ENCODE results near the gene DGCR8.
A peak's percentile ranks its signal among the peaks of the same experiment; 100 is the strongest.

Gene DGCR8

DNA sequence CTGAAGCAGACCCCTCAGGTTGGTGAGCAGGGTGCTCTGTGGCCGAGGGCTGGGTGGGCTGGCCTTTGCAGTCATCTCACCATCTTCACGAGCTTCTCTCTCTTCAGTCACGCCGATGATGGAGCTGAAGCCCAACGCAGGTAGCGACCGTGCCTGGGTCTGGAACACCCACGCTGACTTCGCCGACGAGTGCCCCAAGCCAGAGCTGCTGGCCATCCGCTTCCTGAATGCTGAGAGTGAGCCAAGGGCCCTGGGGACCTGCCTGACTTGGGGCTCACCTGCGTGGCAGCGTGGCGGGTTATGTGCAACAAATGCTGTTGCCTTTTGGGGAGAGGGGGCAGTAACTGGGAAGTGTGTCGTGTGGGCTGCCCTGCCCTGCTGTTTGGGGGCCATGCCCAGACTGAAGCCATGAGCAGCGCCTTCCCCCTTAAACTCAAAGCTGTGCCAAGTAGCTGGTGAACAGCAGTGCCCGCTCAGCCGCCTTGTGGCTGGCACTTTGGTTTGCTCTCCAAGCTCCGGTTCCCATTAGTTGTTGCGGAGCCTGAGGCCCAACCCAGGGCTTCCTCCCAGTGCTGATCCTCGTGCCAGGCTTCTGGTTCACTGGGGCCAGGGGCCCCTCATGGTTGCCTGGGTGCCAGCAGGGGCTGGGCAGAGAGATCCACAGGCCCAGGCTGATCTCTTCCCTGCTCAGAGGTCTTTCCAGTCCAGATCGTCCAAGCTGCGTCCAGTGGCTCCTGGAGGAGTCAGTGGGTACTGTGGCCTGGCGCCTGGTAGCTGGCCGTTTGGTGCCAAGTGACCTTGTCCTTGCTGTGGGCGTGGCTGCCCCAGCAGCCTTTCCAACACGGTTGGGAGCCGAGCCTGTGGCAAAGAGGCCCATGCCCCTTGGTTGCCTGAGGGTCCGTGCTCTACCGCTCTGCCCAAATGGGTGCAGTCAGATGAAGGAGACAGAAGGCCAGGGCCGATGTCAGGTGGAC is 45.4 kb downstream of the DGCR8 start:
- no peak for DNase-seq (ENCODE audit: low read depth)

DNA sequence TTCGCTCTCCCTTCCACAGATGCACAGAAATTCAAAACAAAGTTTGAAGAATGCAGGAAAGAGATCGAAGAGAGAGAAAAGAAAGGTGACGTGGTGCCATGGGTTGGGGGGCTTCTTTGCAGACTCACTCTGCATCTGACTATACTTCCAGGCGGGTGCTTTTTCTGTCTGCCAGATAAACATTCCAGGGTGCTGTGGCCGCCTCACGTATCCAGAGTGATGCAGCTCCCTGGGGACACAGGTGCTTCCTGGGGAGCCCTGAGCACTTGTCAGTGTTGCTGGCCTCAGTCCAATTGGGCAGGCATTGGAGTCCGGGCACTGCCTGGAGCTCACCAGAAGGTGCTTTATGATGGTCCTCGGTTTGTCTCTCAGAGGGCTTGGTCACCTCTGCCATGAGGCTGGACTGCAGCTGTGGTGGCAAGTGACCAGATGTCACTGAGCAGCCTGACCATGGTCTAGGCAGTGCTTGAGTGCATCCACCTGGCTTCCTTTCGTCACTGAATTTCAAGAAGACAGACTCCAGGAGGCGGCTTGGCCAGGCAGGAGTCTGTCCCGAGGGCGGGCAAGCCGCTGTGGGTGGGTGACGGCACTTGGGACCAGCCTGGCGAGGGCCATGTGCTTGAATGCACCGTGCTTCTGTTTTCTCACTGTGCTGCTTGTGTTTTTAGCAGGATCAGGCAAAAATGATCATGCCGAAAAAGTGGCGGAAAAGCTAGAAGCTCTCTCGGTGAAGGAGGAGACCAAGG is 46.4 kb downstream of the DGCR8 start:
- no peak for DNase-seq (ENCODE audit: low read depth)

DNA sequence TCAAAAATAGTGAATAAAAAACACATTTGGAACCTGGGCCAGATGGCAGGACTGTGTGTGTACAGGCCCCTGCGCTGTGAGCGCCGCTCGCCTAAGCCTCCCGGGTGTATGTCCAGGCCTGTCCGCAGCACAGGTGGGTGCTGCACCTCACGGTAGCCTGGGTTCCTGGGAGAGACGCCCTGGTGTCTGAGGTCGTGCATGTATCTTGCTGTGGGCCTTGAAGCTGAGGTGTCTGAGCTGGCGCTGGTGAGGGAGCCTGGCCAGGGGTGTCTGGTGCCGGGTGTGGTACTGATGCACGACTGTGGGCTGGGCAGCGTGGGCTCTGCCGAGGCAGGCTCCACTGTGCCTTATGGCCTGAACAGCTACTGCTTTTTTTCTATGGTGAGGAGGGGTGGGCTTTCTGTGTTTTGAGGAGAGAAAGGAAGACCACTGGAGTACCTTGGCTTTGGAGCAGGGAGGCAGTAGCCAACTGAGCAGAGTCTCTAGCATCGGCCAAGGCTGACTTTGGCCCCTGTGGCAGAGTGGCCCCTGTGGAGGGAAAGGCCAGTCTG is 47.4 kb downstream of the DGCR8 start:
- DNase-seq (ENCODE audit: low read depth): no peak

DNA sequence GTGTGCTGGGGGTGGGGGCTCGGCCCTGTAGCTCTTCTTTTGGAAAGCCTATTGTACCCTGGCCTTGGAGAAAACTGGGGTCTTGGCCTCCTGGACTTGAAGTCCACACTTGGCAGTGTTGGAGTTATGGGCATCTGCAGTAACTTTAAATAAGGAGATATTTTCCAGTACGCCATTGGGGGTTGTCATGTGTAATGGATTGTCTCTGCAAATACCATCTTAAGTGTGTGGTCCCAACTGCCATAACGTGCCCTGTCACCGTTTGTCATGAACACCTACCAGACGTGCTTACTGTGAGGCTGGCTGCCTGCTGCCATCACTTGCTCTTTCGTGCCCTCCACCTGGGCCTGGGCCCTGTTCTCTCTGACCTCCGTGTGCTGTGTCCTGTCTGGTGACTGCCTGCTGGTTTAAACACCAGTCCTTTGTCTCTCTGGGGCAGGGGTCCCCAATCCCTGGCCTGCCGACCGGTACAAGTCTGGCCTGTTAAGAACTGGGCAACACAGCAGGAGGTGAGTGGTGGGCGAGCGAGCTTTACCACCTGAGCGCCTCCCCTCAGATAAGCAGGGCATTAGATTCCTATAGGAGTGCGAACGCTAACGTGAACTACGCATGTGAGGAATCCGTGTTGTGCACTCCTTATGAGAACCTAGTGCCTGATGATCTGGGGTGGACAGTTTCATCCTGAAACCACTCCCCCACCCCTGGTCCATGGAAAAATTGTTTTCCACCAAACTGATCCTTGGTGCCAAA is 48.0 kb downstream of the DGCR8 start:
- no peak for DNase-seq (ENCODE audit: low read depth)

- no peak for DNase-seq (ENCODE audit: low read depth)
These were observed 48.5 kb downstream of the DGCR8 start for GRCh38 chr22:20128619-20128901.

- DNase-seq (ENCODE audit: low read depth): peak; percentile 31
These were observed 49.1 kb downstream of the DGCR8 start for GRCh38 chr22:20128902-20129746.

GRCh38 chr22:20129747-20130014 is 49.6 kb downstream of the DGCR8 start:
- DNase-seq (ENCODE audit: low read depth): no peak

- DNase-seq (ENCODE audit: low read depth): no peak
These were observed 50.3 kb downstream of the DGCR8 start for GRCh38 chr22:20130319-20130718.

DNA sequence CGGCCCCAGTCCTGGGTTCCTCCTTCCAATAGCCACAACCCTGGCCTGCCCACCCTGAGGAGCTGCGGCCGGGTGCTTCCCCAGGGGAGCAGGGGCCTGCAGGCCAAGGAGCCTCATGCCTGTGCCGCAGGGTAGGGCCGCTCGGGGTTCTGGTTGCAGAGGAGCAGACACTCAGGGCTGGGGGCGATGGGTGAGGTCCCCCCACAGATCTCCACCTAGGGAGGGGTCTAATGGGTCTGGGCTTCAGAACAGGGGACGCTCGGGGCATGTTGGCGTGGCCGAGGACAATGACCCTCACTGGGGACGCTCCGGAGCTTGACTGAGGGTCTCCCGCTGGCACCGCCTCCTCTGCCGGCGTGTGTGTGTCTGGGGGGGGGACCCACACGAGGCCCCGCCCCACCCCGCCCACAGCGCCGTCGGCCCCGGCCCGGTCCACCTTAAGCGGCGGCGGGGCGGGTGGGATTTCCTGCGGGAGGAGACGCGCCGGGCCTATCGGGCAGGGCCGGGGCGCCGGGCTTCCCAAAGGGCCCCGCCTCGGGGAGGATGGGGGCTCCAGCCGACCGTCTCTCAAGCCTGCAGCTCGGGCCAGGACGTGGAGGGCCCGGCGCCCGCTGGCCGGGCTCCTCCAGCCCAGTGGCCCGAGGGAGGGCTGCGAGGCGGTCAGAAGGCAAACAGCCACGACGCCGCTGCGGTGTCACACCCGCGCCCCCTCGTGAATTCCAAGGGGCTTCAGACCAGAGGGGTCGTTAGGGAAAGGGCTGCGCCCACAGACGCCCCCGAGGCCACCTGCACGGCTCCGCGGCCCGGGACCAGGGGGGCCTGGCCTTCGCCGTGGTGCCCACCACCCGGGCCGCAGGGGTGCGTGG is 50.9 kb downstream of the DGCR8 start:
- peak; percentile 75 for DNase-seq (ENCODE audit: low read depth)

DNA sequence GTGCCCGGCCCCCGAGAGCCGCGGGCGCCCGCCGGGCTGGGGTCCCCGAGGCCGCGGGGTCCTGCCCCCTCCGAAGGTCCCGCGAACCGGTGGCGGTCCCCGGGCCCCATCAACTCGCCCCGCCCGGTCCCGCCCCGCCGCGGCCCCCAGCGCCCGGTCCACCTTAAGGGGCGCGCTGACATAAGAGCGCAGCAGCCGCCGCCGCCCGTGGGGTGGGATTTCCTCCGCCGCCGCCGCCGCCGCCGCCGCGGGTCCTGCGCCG is 51.5 kb downstream of the DGCR8 start, which contains the start of gene ZDHHC8:
TSS of gene ZDHHC8 (plus strand) at position 208 of the 262 bp plus-strand sequence. CDS start 144 bp downstream, outside the sequence.
- peak; percentile 43 for DNase-seq (ENCODE audit: low read depth)

- no peak for DNase-seq (ENCODE audit: low read depth)
These were observed 52.0 kb downstream of the DGCR8 start for GRCh38 chr22:20131859-20132685.

GRCh38 chr22:20132686-20133246 is 52.7 kb downstream of the DGCR8 start:
- DNase-seq (ENCODE audit: low read depth): no peak

DNA sequence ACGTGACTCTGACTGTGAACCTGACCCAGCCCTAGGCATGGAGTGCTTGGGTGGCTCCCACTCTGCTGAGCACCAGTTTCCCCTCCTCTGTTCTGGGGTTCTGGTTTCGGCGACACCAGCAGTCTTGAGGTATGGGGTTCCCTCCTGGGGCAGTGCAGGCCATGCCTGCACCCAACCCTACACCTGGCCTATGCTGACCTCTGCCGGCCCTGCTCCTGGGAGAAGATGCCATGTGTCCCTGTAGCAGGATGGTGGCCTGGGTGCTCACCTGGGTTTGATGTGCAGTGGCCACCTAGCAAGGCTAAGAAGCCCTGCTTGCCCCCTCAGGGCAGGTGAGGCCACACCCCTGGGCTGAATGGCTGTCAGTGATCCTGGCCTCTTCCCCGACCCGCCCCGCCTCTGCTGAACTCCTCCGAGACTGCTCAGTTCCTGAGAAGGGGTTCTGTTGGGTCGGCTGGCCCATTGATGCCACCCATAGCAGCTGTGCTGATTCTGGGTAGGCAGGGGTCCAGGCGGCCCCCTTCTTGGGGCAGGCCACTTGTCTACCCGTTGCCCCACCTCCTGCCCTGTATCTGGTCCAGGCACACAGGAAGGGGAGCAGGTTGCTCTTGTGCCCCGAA is 54.0 kb downstream of the DGCR8 start:
- no peak for DNase-seq (ENCODE audit: low read depth)

DNA sequence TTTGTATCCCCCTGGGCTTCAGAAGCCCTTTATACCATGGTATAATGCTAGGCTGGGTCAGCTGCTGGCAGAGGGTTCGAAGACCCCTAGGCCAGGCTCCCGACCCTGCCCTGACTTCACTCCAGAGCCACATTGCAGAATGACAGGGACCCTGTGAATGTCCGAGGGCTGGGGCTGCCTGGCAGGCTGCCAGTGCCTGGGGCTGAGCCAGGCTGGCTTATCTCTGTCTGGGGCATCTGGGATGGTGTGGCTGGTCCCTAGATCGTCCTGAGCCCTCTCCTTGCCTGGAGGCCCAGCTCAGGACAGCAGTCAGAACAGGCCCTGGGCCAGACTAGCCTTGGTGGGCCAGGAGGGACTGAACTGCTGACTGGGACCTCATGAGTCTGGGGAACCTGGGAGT is 55.2 kb downstream of the DGCR8 start:
- no peak for DNase-seq (ENCODE audit: low read depth)

DNA sequence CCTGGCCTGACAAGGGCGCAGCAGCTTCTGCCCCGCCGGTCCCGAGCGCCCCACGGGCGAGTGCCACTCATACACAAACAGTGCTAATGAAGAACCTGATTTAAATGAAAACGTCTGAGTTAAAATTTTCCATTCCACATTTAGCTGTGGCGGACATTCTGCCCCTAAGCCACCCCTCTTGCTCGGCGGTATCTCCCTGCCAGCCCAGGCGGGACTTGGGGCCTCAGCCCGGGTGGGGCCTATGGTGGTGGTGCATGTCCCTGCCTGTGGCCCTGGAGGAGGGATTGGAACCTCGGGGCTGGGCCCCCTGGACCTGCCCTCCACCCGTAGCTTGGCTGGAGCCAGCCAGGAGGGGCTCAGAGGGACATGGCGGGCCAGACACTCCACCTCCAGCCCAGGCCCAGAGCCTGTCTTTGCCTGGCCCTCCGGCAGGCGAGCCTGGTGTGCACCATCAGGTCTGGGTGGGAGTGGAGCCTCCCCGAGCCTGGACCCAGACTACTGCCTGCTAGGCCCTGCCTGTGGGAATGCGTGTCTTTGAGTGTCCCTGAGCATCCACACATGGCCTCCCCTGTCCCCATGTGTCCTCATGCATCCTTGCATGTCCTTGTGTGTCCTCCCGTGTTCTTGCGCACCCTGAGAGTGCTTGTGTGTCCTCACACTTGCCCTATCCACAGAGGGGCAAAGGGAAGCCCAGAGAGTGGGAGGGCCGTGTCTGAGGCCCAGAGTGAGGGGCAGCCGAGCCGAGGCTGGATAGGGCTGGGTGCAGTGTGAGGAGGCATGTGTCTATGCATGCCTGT is 56.0 kb downstream of the DGCR8 start:
- DNase-seq (ENCODE audit: low read depth): no peak

GRCh38 chr22:20136603-20136873 is 56.5 kb downstream of the DGCR8 start:
- no peak for DNase-seq (ENCODE audit: low read depth)

GRCh38 chr22:20137113-20137512 is 57.1 kb downstream of the DGCR8 start:
- no peak for DNase-seq (ENCODE audit: low read depth)

GRCh38 chr22:20137671-20138416 is 57.8 kb downstream of the DGCR8 start:
- no peak for DNase-seq (ENCODE audit: low read depth)

Data from activated T-helper 9 cell treated with anti-CD3 and anti-CD28 coated beads, Interleukin-2, amount 50 U/mL, for 16 hours (primary cell).